HG02943 (cell line): ENCODE data around the gene NLGN4X.

Experiments used
- ATAC-seq: cut with Tn5 transposase; IDR thresholded peaks from one replicate; pipeline ENCODE4 v1.9.1; 2021; ENCODE audit warnings: mild to moderate bottlenecking, low read depth, moderate library complexity; ENCODE audit not compliant: unreplicated experiment

The NLGN4X gene

DNA sequence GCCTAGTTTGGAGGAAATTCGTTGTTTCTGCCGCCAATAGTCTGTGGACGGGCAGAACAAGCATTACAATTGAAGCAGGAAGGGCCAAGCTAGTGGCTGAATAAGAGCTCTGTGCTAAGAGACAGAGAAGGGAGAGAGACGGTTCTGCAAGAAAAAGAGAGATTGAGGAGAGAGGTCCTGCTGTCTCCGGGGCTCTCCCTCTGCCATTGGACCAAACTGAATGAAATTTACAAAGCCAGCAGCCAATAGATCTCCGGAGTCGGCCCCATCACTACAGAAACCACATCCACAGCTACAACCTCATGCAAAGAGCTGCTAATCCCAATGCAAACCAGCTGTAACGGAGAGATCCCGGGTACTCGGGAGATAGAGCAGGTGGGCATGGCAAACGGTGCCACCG, at the start of gene NLGN4X:
Gene NLGN4X (minus strand): TSS at position 148 of the 400 bp plus-strand sequence. CDS start 77,401 bp downstream, outside the sequence.
- no peak for ATAC-seq

DNA sequence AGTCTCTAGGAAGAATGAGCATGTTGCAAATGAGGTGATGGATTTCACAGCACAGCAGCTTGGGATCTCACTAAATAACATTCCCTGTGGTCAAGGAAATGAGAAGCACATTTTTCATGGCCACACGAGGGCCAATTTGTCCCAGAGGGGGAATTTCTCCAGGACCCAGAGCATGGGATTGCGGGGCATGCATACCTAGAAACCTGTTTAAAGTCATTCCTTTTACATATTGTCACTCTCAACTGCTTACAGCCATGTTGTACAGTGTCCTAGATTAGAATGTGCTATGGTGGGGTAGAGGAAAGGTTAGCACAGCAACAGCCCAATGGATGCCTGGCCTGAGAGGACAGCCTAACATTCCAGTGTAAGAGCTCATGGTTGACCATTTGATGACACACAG, 37.4 kb upstream of the NLGN4X start:
- no peak for ATAC-seq

DNA sequence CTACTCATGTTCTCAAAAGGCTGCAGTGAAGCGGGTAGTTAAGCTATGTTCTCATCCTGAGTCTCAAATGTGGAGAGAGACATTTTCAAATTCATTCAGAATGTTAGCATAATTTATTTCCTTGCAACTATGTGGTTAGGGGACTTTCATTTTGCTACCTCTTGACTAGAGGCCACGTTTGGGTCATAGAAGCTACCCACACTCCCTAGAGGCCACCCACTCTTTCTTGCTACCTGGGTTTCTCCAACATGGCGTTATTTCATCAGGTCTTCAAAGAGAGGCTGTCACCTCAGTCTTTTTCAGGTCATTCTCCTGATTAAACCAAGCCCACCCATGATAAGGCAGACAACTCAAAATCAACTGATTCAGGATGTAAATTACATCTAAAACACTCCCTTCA, 34.3 kb upstream of the NLGN4X start:
- no peak for ATAC-seq

DNA sequence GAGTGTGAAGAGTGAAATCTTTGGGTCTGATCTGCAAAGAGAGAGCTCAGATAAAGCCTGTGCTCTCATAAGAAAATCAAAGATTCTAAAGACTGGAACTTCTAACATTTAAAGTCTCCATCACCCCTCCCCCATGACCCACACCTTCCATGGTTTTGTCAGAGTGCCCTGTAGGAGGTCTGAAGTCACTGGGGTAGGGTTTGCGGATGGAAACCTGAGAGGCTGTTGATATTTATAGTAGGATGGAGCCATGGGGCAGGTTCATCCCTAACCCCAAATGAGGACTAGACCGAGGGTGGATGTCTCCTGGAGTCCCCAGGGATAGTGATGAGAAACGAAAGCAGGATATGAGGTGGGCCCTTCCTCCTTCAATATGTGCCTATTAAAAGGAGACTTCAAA, 28.4 kb upstream of the NLGN4X start:
- ATAC-seq: no peak

DNA sequence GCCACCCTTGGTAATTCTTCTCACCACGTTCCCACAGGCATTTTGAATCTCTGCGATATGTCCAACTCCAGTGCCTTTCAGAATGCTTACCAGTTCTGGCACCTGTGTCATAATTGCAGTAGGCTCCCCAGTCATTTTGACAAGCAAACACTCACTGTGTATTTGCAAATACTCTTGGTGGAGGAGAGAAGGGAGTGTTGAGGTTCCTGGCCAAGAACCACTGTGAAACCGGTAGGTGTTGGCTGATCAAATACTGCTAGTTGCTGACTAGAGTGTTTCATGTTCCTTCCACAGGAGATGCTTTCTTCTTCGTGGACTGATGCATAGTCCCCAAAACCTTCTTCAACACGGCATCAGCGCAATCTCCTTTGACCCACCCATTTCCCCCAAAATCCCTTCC, 16.0 kb upstream of the NLGN4X start:
- ATAC-seq: no peak

DNA sequence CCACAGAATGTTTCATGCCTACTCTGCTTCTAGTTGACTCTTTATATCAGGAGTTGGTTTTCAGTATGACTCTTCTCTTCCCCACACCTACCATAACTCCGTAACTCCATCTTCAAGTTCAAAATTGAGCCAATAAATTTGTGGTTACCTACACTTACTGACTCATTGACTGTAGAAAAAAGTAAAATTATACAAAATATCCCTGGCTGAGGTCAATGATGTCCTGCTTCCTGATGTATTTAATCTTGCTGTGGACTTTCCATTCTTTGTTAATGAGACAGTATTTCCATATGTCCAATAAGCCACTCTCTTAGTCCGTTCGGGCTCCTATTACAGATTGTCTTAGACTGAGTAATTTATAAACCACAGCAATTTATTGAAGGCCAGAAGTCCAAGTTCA, 9.9 kb upstream of the NLGN4X start:
- ATAC-seq: no peak

DNA sequence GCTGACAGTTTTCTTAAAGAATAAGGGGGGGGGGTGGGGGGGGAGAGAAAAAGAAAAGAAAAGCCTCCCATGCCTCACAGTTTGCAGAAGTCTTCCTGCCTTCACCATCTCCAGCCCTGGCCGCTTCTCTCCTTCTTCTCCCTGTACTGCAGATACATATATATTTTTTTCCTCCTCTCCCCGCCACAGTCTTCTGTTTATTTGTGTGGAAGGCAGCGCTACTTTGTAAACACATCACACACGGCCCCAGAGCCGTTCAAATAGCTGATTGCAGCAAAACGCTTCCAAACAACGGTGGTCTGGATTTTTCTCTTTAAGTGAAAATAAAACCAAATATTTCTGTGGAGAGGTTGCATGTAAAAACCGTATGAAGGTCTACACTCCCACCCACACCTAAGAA, 732 bp downstream of the NLGN4X start:
- no peak for ATAC-seq

DNA sequence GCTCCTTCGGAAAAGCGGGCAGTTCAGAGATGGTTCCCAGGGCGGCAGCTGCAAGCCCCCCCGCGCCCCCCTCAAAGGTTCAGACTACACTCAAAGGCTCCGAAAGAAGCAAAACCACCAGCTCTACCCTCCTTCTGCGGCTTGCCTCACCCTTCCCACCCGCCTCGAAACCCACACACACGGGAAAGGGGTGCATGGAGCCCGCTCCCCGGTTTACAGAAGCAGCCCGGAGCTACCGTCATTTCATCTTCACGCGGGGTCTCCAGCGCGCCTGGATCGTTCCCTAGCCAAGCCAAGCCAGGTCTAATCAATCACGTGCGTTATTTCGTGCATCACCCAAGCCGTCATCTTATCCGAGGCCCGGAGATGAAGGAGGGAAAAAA, 1.2 kb downstream of the NLGN4X start:
- ATAC-seq: no peak

DNA sequence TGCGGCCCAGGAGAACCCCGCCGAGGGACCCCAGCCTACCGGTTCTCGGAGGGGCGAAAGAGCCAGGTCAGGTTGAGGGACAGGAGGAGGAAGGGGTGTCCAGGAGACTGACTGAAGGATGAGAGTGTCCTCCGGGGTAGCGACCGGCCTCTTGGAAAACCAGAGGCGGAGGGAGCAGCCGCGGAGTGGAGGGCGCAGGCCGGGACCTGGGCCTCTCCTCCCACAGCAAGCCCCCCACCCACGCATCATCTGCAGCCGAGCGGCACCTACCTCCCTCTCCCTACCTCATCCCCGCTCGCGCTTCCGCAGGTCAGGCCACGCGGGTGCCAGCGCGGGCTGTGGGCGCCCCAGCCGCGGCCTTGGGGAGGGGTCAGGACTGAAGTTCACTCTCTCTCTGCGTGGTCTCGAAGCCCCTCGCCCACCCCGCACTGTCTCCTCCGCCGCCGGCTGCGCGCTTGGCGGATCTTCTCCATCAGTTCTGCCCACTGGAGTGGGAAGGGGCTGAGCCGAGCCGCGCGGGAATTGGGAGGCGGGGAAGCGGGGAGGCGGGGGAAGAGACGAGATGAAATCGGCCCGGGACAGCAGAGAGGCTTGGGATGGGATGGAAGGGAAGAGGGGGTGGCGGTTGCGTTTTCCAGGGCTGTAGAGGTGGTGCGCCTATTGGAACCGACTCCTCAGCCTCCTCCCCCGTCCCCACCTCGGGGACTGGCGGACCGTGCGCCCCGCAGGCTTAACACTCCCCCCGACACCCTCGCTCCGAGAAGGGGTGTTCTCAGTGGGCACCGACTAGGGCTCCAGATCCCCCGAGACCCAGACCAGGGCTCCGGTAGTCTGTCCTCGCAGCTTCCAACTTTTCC, 1.8 kb downstream of the NLGN4X start:
- ATAC-seq: no peak

DNA sequence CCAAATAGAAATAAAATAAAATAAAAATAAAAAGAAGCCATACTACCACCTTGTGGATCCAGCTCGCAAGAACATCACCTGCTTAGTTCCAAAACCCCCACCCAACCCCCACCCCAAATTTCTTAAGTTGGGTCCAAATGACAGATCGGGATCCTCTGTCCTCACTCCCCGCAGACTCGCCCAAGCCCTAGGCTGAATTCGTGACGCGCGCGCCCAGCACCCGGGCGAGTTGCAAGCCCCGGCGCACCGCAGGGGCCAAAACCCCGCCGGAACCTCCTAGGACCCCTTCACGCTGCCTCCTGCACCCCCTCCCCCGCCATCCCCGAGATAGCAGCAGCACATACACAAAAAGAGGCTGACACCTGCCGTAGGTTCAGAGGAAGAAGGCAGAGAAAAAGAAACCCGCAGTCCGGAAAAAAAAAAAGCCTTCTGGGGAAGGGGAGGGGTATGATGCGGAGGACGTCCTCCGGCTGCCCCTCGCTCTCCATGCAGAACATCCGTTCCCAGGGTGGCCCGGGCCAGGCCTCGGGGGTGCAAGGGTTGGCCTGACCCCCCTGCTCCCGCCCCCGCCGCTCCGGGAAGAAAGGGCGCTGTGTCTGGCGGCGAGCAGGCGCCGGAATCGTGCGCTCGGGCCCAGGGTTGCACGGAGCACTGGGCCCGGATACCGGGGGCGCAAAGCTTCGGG, 2.6 kb downstream of the NLGN4X start:
- no peak for ATAC-seq

DNA sequence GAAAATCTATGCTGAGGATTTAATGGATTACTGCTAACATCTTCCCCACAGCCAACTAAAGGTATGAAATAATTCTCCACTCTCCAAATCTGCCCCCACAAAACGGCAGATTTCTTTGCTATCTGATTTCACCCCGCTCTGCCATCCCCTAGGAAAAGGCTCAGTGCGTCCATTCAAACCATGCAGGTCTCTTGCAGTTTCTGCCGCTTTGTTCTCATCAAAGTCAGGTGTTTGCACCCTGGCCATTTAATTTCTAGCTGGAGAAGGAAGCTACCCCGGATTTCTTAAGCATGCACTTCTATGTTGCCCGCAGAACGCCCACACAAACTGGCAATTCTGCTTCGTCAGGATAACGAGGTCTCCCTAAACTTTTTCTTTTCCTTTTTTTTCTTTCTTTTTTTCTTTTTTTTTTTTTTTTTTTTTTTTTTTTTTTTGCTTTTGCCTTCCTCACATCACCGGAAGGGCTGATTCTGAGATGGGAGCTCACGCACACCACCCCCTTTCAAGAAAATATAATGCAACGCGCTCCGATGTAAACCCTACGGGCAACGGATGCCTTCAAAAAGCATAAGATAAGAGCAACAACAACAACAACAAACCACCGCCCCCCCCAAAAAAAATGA, 3.3 kb downstream of the NLGN4X start:
- no peak for ATAC-seq

DNA sequence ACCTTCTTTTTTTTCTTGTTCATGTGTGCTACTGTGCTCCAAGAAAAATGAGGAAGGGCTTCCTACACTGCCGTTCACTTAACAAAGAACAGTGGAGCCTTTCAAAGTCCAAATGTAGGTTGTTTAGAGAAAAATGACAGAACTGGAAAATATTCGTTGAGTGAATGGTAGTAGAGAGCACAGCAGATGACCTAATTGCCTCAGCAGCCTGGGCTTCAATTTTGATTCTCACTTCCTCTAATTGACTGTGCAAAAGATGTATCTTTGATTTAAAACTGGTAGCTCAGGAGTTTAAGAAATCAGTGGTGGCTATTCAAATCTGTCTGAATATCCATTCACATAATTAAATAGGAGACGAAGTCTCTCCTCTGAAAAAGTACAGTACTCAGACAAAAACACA, 5.2 kb downstream of the NLGN4X start:
- no peak for ATAC-seq

DNA sequence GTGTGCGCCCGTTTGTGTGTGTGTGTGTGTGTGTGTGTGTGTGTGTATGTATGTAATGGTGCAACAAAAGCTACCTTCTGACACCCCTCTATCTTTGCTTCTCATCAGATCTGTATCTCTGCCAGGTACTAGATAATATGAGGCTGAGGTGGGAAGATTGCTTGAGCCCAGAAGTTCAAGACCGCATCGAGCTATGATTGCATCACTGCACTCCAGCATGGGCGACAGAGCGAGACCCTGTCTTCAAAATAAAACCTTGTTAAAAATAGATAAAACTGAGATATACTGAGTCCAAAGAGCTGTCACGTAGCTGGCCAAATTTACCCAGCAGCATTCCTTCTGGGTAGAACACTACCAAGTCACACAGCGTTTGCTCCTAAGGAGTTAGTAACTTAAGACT, 18.4 kb downstream of the NLGN4X start:
- no peak for ATAC-seq

DNA sequence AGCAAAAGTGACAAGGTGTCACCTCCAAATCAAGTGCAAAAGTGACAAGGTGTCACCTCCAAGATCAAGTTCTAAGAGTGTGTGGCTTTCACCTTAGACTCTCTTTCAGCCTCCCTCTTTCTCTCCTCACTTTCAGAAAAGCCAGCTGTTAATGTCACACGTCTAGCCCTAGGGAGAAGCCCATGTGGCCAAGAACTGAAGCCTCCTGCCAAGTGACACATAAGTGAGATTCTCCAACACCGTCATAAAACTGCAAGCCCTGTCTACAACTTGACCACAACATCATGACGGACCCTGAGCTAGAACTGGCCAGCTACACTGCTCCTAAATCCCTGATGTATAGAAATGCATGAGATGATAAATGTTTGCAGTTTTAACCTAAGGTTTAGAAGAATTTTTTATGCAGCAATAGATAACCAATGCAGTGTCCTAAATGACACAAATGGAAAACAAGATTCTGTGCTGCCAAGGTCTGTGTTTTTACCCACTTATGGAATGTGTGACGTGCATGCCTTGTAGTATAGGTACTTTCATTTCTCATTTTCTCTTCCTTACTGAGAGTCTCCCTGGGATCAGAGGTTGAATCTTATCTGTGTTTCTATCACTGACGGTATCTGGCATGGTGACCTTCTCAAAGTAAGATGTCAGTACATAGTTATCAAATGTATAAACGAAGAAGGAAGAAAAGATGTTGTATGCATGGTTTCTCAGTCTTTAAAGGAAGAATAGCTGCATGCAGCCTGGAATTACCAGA, 25.0 kb downstream of the NLGN4X start:
- ATAC-seq: no peak

DNA sequence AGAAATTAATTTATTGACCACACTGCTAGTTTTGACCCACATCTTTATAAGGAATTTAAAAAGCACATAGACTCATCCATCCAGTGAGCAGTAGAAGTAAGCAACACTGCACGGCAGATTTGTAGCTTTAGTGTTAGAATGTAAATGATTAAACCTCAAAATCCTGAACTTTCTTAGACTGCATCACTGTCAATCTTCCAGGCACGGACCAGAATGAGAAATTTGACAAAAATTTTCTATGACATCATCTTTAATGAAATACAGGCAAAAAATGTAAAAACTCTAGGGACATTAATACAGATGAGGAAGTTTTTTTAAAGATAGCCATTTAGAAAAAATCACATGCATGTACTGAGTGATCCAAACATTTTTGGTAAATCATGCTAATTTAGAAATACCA, 29.2 kb downstream of the NLGN4X start:
- no peak for ATAC-seq

DNA sequence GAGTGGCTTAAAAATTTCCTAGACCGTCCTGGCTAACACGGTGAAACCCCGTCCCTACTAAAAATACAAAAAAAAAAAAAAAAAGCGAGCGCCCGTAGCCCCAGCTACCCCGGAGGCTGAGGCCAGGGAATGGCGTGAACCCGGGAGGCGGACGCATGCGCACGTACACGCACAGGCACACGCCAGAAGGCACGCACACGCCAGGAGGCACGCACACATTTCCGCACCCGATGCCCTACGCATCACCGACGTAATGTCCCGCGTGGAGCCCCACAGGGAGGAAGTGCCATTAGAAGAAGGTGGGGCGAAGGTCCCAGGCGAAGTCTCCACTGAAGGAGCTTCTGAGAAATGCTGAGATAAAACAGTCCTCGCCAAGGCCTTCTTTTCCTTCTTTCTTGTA, 41.4 kb downstream of the NLGN4X start:
- no peak for ATAC-seq

DNA sequence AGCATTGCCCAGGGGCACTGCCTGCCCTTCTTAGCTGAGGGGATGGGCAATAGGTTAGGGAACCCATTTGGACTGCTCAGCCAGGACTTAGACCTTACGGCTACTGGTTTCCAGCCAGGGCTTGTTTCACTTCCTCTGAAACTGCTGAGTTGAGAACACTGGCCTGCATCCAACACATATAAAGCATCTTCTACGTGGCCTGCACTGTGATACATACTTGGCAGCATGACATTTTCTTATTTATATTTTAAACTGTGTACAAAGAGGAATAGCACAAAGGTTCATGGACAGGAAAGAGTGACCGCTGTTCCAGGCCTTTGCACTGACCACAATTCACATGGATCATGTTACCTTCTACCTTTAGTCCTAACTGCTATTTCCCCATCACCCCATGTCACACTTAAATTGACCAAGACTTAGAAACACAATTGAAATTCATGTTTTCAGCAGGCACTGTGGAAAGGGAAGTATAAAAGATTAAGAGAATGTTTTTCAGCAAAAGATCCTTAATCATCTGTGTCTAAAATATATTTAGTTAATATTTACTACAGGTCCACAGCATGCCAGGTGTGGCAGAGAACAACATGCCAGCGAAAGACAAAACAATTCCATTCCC, 43.7 kb downstream of the NLGN4X start:
- ATAC-seq: peak; percentile 82

DNA sequence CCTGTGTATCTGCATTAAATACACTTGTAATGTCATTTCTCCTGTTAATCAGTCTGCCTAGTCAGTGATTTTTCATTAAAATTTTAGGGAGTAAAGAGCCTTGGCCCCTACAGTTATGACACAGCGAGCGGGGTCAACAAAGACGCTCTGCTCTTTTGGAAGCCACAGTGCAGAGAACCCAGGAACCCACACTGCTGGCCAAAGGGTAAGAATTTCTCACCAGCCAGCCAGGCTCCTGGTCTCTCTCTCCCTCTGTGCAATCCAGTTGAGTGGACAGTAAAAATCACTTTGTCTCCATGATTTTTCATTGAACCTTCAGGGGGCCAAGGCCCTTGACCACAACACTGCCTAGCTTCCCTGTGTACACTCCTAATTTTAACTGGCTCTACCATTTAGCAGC, 52.8 kb downstream of the NLGN4X start:
- ATAC-seq: no peak

DNA sequence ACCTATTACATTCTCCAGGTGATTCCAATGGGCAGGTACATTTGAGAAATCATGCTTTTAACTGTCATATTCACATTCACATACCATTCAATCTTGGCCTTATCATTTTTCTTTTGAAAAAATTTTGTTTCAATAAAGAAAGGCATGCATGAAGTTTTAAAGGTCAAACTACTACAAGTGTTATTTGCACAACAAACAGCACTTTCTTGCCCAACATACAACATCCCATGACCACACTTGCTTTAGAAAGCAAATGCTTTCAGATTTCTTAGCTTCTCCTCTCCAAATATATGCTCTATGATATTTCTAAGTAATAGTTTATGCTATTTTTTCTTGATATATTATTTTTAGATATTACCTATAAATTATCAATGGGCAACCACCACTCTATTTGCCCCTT, 58.2 kb downstream of the NLGN4X start:
- no peak for ATAC-seq

DNA sequence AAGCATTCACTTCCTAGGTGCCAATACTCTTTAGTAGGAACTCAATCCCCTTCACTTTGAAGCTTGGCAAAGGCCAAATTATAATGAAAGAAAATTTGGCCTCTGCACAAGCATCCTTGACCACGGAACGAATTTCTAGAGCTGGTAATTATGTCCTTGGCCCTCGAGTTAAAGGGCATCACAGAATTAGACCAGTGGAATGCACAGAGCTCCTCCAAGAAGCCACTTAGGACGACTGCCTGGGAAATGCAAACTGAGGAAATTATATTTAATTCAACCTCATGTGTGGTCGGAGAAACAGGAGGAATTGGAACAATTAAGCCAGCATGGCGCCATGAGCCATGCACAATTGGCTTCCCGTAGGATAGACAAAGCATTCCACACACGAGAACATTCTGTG, 59.3 kb downstream of the NLGN4X start:
- no peak for ATAC-seq

DNA sequence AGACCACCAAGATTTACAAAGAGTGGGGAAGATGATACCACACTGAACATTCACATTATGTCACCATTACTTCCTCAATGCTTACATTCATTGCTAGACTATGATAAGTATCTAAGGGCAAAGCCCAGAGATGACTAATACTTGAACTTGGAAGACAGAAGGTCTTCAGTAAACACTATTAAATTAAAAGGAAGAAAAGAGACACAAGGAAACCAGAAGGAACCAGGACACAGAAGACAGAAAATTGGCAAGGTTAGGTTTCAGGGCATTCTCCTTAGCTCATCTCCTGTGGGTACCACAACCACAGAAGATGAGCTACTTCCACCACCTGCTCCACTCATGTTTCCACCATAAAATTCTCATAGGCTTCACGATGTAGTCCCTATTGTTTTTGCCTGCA, 64.9 kb downstream of the NLGN4X start:
- ATAC-seq: no peak
